SKM-1 treated with dmso at 0.1 percent for 144 hours (cell line): ENCODE data around the gene EOLA1.
"Not testable (repeated sequence)": the region's sequence is repeated elsewhere in the genome, so short reads cannot be mapped to it uniquely, and the experiment has no call there.

ENCODE experiments used
- DNase-seq: peaks from one replicate; lab custom pipeline; 2025; ENCODE audit not compliant: unreplicated experiment; lab: John Stamatoyannopoulos, UW

Gene EOLA1

GRCh38 chrX:149540621-149541520, at the start of gene EOLA1:
Gene EOLA1 (plus strand): TSS chrX:149541012. CDS start chrX:149545631, 4,619 bp downstream.
- DNase-seq = peak; percentile 88

- no peak for DNase-seq
Observed at GRCh38 chrX:149491812-149492211, 49.0 kb upstream of the EOLA1 start.

GRCh38 chrX:149493567-149494562, 46.9 kb upstream of the EOLA1 start:
- DNase-seq = no peak

GRCh38 chrX:149494844-149495565, 45.8 kb upstream of the EOLA1 start:
- no peak for DNase-seq

GRCh38 chrX:149495573-149496071, 45.2 kb upstream of the EOLA1 start:
- DNase-seq = no peak

- DNase-seq = no peak
Observed at GRCh38 chrX:149497054-149497453, 43.8 kb upstream of the EOLA1 start.

- no peak for DNase-seq
Observed at GRCh38 chrX:149497626-149498025, 43.2 kb upstream of the EOLA1 start.

- DNase-seq = no peak
Observed at GRCh38 chrX:149498767-149499166, 42.0 kb upstream of the EOLA1 start.

- no peak for DNase-seq
Observed at GRCh38 chrX:149499766-149500165, 41.0 kb upstream of the EOLA1 start.

GRCh38 chrX:149502923-149503322, 37.9 kb upstream of the EOLA1 start:
- not testable (repeated sequence) for DNase-seq

- DNase-seq = peak; percentile 25
Observed at GRCh38 chrX:149503446-149503845, 37.4 kb upstream of the EOLA1 start.

- DNase-seq = peak; percentile 35
Observed at GRCh38 chrX:149504226-149504914, 36.4 kb upstream of the EOLA1 start.

- peak; percentile 82 for DNase-seq
Observed at GRCh38 chrX:149504915-149505651, 35.7 kb upstream of the EOLA1 start, which contains the start of gene IDS. Gene IDS (minus strand): TSS chrX:149505306. CDS start chrX:149505137, 169 bp downstream.

GRCh38 chrX:149505671-149506070, 35.1 kb upstream of the EOLA1 start:
- no peak for DNase-seq

GRCh38 chrX:149506349-149506748, 34.5 kb upstream of the EOLA1 start:
- no peak for DNase-seq

GRCh38 chrX:149508467-149508866, 32.3 kb upstream of the EOLA1 start:
- no peak for DNase-seq

- no peak for DNase-seq
Observed at GRCh38 chrX:149510386-149510785, 30.4 kb upstream of the EOLA1 start.

GRCh38 chrX:149511081-149511480, 29.7 kb upstream of the EOLA1 start:
- DNase-seq = no peak

GRCh38 chrX:149512225-149512885, 28.5 kb upstream of the EOLA1 start:
- DNase-seq = peak; percentile 38
